GM19351 (cell line): Measurements from ENCODE around the gene LCE1A.

Source experiments
- ATAC-seq: cut with Tn5 transposase; IDR thresholded peaks from one replicate; pipeline ENCODE4 v1.9.1; 2021; ENCODE audit warnings: mild to moderate bottlenecking, moderate library complexity; ENCODE audit not compliant: unreplicated experiment

Gene LCE1A

DNA sequence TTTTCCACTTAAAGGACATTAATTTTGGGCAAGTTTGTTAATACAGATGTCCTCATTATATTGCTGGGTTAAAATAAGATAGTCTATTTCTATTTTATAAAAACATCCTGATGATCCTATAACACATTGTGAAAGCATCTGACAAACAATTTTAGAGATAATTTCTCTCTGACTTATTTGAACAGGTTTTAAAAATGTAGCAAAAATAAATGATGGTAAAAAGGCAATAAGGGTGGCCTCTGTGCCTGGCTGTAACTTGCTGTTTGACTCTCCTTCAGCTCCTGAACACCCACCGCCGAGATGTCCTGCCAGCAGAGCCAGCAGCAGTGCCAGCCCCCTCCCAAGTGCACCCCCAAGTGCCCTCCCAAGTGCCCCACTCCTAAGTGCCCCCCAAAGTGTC is at the start of gene LCE1A:
Gene LCE1A (plus strand): TSS at position 301 of the 400 bp plus-strand sequence. CDS start 0 bp downstream, at position 301.
- no peak for ATAC-seq

DNA sequence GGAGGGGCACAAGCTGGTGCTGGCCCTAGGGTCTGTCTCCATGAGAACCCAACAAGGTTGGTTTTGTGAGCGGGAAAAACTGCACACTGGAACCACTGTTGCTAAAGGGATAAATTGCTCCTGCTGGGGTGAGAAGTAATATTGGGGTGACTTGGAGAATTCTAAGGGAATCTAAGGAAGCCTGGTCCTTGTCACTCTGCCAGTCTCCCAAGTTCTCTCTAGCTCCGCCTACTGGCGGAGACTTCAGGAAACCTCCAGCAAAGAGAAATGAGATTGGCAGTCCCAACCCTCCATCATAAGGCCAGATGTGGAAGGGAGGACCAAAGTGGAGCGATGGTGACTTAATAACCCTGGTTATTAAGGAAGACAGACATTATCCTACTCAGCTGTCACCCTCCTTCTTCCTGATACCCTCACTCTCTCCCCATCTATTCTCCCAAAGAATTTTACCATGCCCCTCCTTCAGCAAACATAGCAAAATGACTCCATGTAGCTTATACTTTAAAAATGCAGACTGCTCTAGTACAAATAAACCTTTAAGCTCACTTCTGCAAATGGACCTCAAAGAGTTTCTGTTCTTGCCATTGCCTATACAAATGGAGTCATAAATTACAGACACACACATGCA is 49.6 kb upstream of the LCE1A start:
- ATAC-seq = no peak

- no peak for ATAC-seq
Observed at GRCh38 chr1:152783095-152783494, 44.2 kb upstream of the LCE1A start.

DNA sequence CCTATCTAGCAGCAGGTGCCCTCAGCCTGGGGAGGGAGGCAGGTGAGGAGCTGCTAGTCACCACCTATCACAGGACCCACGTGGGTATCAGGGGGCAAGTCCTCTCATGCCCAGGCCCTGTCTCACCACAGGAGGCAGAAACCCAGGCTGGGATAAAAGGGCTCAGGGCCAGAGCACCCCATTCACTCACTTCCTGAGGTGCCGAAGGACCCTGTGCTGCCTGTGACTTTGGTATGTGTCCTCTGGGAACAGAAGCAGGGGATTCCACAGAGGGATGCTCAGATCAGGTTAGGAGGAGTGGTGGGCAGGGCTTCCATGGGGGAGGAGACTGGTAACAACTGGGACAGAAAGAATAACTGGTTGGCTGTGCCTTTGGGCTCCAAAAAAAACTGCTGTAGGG is 41.2 kb upstream of the LCE1A start, which contains the start of gene LCE1E:
Gene LCE1E (plus strand): TSS at position 181 of the 400 bp plus-strand sequence. CDS start 1,043 bp downstream, outside the sequence.
- no peak for ATAC-seq

DNA sequence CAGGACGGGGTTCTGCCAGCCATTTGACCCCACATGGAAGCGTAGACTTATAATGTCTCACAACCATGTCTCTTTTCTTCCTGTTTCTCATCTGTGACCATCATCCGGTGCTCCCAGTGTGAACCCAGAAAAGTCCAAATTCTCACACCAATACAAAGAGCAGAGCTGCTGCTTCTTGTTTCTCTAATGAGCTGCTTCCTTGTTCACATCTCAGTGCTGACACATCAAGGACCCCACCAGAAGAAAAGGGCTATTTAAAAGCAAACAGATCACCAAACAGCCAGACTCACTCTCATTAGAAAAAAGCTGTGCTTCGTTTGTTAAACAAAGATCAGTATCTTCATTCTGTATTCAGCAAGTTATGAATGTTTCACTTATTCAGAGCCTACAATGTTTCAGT is 31.6 kb upstream of the LCE1A start:
- ATAC-seq = no peak

DNA sequence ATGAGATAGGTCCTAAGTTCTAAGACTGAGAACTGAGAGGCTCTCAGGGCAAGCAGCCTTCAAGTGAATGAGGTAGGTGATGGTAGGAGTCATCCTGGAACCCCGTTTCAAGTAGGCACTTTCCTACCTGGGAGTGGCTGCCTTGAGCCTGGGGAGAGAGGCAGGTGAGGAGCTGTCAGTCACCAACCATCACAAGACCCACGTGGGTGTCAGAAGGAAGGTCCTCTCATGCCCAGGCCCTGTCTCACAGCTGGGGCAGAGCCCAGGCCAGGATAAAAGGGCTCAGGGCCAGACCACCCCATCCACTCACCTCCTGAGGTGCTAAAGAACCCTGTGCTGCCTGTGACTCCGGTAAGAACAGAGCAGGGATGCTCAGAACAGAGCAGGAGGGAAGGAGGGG is 30.9 kb upstream of the LCE1A start, which contains the start of gene LCE1D:
Gene LCE1D (plus strand): TSS at position 301 of the 400 bp plus-strand sequence. CDS start 1,074 bp downstream, outside the sequence.
- no peak for ATAC-seq

GRCh38 chr1:152801333-152801732 is 25.9 kb upstream of the LCE1A start:
- ATAC-seq = no peak

- no peak for ATAC-seq
Observed at GRCh38 chr1:152806576-152806975, 20.7 kb upstream of the LCE1A start, which contains the start of gene LCE1C. Gene LCE1C (minus strand): TSS chr1:152806651. CDS start chr1:152805478, 1,173 bp downstream.

- no peak for ATAC-seq
Observed at GRCh38 chr1:152811050-152811449, 16.2 kb upstream of the LCE1A start.

- no peak for ATAC-seq
Observed at GRCh38 chr1:152811671-152812070, 15.6 kb upstream of the LCE1A start, which contains the start of gene LCE1B. Gene LCE1B (plus strand): TSS chr1:152811971. CDS start chr1:152812447, 476 bp downstream.

DNA sequence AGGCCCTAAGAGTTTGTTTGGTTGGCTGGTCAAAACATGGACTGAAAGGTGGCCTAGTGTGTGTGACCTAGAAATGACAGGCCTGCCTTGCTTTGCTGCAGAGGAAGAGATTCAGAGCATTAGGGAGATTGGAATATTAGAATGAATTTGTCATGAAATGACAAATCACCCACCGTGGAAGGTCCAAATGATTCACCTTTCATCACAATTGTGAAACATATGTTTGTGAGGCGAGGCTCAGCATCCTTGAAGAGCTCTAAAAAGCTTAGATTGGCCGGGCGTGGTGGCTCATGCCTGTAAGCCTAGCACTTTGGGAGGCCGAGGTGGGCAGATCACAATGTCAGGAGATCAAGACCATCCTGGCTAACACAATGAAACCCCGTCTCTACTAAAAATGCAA is 10.0 kb upstream of the LCE1A start:
- ATAC-seq = no peak

DNA sequence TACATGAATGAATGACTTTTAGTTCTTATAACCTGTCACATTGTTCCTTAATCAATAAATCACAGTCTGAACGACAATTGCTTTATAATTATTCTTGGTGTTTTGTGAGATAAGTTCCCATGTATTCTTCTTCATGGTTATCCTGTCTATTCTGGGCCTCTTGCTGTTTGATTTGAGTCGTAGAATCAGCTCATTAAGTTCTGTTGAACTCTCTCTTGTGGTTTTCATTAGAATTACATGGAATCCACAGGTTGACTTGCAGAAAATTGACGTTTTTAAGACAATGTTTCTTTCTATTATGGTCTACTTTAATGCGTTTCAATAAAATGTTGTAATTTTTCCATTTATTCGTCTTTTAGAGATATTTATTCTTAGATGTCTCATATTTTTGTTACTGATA is 4.0 kb upstream of the LCE1A start:
- ATAC-seq = no peak

DNA sequence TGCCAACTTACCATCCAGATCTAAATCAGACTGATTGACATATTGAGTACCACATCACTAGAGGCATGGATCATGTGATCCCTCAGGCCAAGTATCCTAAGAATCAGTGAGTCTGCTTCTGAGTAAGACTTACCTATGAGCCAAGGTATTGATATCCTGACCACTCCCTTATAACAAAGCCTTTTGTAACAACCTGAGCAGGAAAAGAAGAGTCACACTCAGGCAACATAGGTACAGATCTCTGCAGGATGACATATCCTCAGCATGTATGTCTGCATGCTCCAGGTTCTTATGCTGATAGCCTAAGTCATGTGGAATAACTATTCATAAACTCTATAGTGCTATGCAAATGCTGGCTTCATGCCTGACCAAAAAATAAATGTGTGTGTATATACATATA is 2.3 kb upstream of the LCE1A start:
- no peak for ATAC-seq

GRCh38 chr1:152836870-152837269 is 9.6 kb downstream of the LCE1A start:
- no peak for ATAC-seq

DNA sequence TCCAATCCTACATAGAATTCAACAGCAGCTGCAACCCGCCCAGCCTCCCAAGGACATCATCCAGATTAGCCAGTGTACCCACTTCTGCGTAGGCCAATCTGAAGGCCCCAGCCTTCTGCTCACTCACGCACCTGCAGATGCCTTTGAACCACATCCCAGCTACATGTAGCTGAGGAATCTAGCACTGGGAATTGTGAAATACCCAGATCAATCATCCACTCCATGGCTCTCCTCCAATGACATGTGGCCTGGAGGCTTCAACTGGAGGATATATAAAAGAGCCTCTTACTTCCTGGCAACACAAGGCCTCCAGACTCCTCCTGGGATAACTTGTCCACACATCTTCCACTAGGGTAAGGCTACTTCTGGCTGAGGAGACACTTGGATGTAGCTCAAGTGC is 15.3 kb downstream of the LCE1A start, which contains the start of gene LCE6A:
Gene LCE6A (plus strand): TSS at position 301 of the 400 bp plus-strand sequence. CDS start 665 bp downstream, outside the sequence.
- ATAC-seq = no peak

GRCh38 chr1:152855661-152856060 is 28.4 kb downstream of the LCE1A start:
- no peak for ATAC-seq

GRCh38 chr1:152858062-152858461 is 30.8 kb downstream of the LCE1A start:
- no peak for ATAC-seq

- ATAC-seq = no peak
Observed at GRCh38 chr1:152859696-152860095, 32.4 kb downstream of the LCE1A start, which contains the start of gene LCE7A. Gene LCE7A (plus strand): TSS chr1:152859996. CDS start chr1:152860698, 702 bp downstream.

DNA sequence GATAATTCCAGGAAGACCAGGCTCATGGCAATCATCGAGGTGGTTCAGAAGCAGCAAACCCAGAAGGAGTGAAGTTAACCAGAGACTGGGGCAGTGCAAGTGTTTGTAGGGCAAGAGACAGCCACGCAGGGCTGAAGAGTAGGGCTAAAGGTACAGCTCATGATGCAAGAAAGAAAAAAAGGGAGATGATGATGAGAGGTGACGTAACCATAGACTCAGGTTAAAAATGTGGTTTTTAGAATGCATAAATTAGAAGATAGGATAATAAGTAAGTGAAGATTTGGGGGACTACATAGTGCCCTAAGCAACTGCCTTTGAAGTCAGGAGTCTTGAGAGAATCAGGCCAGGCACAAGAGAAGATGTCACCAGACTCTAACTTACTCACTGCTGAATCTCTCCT is 32.9 kb downstream of the LCE1A start:
- no peak for ATAC-seq

GRCh38 chr1:152861374-152861773 is 34.1 kb downstream of the LCE1A start:
- ATAC-seq = no peak

DNA sequence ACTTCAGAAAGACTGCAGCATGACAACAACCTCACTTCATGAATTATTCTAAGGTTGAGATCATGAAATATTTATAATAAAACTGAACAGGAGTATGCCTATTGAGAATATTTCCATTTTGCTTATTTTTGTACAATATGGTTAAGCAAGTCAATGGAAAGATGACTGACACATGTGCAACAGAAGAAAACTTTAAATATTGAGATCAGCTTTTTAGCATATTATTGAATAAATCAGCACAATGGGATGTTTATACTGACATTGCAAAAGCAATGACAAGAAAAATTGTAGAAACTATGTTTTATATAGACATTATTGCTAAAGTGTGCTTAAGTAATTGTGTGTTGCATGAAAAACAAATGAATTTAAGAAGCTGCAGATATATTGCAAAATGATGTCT is 37.2 kb downstream of the LCE1A start:
- ATAC-seq = no peak

- ATAC-seq = no peak
Observed at GRCh38 chr1:152866321-152866720, 39.0 kb downstream of the LCE1A start.
